Activated T-cell treated with anti-CD3 and anti-CD28 coated beads, Interleukin-2, amount 50 U/mL, for 24 hours (primary cell): ENCODE results near the gene KRT17.
"Not testable (repeated sequence)": the region's sequence is repeated elsewhere in the genome, so short reads cannot be mapped to it uniquely, and the experiment has no call there.

ENCODE experiments used
- DNase-seq: peaks from one replicate; pipeline ENCODE4 v3.0.0-alpha.2; 2020
- H3K27ac Mint-ChIP-seq: 2 replicates; pipeline ENCODE4 v1.8.0; 2020; ENCODE audit warnings: mild to moderate bottlenecking, mixed read lengths
- H3K27me3 Mint-ChIP-seq: 2 replicates; pipeline ENCODE4 v1.8.0; 2020; ENCODE audit warnings: mixed read lengths
- H3K36me3 Mint-ChIP-seq: 2 replicates; pipeline ENCODE4 v1.8.0; 2020; ENCODE audit warnings: low read depth, mixed read lengths
- H3K4me1 Mint-ChIP-seq: 2 replicates; pipeline ENCODE4 v1.8.0; 2020; ENCODE audit warnings: low read depth, mixed read lengths
- H3K4me3 Mint-ChIP-seq: 2 replicates; pipeline ENCODE4 v1.8.0; 2020; ENCODE audit warnings: mild to moderate bottlenecking, moderate library complexity, mixed read lengths
- H3K9me3 Mint-ChIP-seq: 2 replicates; pipeline ENCODE4 v1.8.0; 2020; ENCODE audit warnings: mixed read lengths

Gene KRT17

GRCh38 chr17:41610965-41611640, 13.3 kb downstream of the KRT17 start:
- no peak for DNase-seq
- Mint-ChIP-seq H3K27me3 (peaks cover 33% of the 10 kb centered on the region), H3K27ac (no peak overlapping the region), H3K9me3 (peaks cover 11% of the 10 kb centered on the region), H3K4me1 (no peaks in the 10 kb centered on the region), H3K36me3 (no peaks in the 10 kb centered on the region), H3K4me3 (no peak overlapping the region)

- H3K36me3 Mint-ChIP-seq, DNase-seq, H3K4me1 Mint-ChIP-seq, H3K27ac Mint-ChIP-seq, H3K4me3 Mint-ChIP-seq: not testable (repeated sequence)
- Mint-ChIP-seq H3K27me3 (peaks cover 35% of the 10 kb centered on the region), H3K9me3 (peaks cover 15% of the 10 kb centered on the region)
Measured at GRCh38 chr17:41610061-41610517, 14.3 kb downstream of the KRT17 start.

- H3K27ac Mint-ChIP-seq, H3K36me3 Mint-ChIP-seq, H3K4me1 Mint-ChIP-seq, H3K4me3 Mint-ChIP-seq, DNase-seq: not testable (repeated sequence)
- H3K9me3 Mint-ChIP-seq, result peaks cover 15% of the 10 kb centered on the region
- H3K27me3 Mint-ChIP-seq, result peaks cover 54% of the 10 kb centered on the region
Measured at GRCh38 chr17:41606930-41607329, 17.4 kb downstream of the KRT17 start.

- Mint-ChIP-seq H3K9me3 (peaks cover 13% of the 10 kb centered on the region), H3K27me3 (peaks cover 41% of the 10 kb centered on the region), H3K36me3 (no peaks in the 10 kb centered on the region), H3K4me1 (no peaks in the 10 kb centered on the region), H3K27ac (no peak overlapping the region), H3K4me3 (no peak overlapping the region)
- no peak for DNase-seq
Measured at GRCh38 chr17:41602524-41602923, 21.9 kb downstream of the KRT17 start.

GRCh38 chr17:41600318-41600717, 24.1 kb downstream of the KRT17 start:
- Mint-ChIP-seq H3K9me3 (no peaks in the 10 kb centered on the region), H3K4me1 (no peaks in the 10 kb centered on the region), H3K27me3 (peaks cover 27% of the 10 kb centered on the region), H3K4me3 (no peak overlapping the region), H3K36me3 (no peaks in the 10 kb centered on the region), H3K27ac (no peak overlapping the region)
- DNase-seq, result no peak

- Mint-ChIP-seq H3K36me3 (no peaks in the 10 kb centered on the region), H3K4me3 (no peak overlapping the region), H3K27me3 (peaks cover 26% of the 10 kb centered on the region), H3K27ac (no peak overlapping the region), H3K9me3 (no peaks in the 10 kb centered on the region), H3K4me1 (no peaks in the 10 kb centered on the region)
- no peak for DNase-seq
Measured at GRCh38 chr17:41599680-41600079, 24.7 kb downstream of the KRT17 start.

- no peak overlapping the region for H3K4me3 Mint-ChIP-seq
- DNase-seq, result no peak
- peaks cover 17% of the 10 kb centered on the region for H3K27me3 Mint-ChIP-seq
- no peak overlapping the region for H3K27ac Mint-ChIP-seq
- no peaks in the 10 kb centered on the region for H3K9me3 Mint-ChIP-seq
- no peaks in the 10 kb centered on the region for H3K36me3 Mint-ChIP-seq
- no peaks in the 10 kb centered on the region for H3K4me1 Mint-ChIP-seq
Measured at GRCh38 chr17:41595585-41595984, 28.8 kb downstream of the KRT17 start.

GRCh38 chr17:41594363-41594915, 29.9 kb downstream of the KRT17 start:
- no peak overlapping the region for H3K27ac Mint-ChIP-seq
- DNase-seq, result no peak
- no peaks in the 10 kb centered on the region for H3K36me3 Mint-ChIP-seq
- H3K27me3 Mint-ChIP-seq, result peaks cover 21% of the 10 kb centered on the region
- no peaks in the 10 kb centered on the region for H3K4me1 Mint-ChIP-seq
- H3K4me3 Mint-ChIP-seq, result no peak overlapping the region
- no peaks in the 10 kb centered on the region for H3K9me3 Mint-ChIP-seq

- Mint-ChIP-seq H3K27ac (no peak overlapping the region), H3K9me3 (no peaks in the 10 kb centered on the region), H3K4me3 (no peak overlapping the region)
Measured at GRCh38 chr17:41593306-41593981, 30.9 kb downstream of the KRT17 start.

GRCh38 chr17:41592601-41593305, 31.6 kb downstream of the KRT17 start:
- H3K9me3 Mint-ChIP-seq, result no peaks in the 10 kb centered on the region
- H3K27ac Mint-ChIP-seq, result no peak overlapping the region
- H3K36me3 Mint-ChIP-seq, result no peaks in the 10 kb centered on the region

More at GRCh38 chr17:41593306-41593981, 30.9 kb downstream of the KRT17 start:
- no peaks in the 10 kb centered on the region for H3K4me1 Mint-ChIP-seq
- peaks cover 26% of the 10 kb centered on the region for H3K27me3 Mint-ChIP-seq
- no peak for DNase-seq
- no peaks in the 10 kb centered on the region for H3K36me3 Mint-ChIP-seq

GRCh38 chr17:41589301-41589700, 35.1 kb downstream of the KRT17 start:
- Mint-ChIP-seq H3K36me3 (no peaks in the 10 kb centered on the region), H3K9me3 (no peaks in the 10 kb centered on the region), H3K27ac (no peak overlapping the region), H3K4me3 (no peak overlapping the region), H3K27me3 (peaks cover 25% of the 10 kb centered on the region), H3K4me1 (no peaks in the 10 kb centered on the region)
- DNase-seq, result no peak

More at GRCh38 chr17:41592601-41593305, 31.6 kb downstream of the KRT17 start:
- peaks cover 26% of the 10 kb centered on the region for H3K27me3 Mint-ChIP-seq
- no peak for DNase-seq
- H3K4me1 Mint-ChIP-seq, result no peaks in the 10 kb centered on the region
- no peak overlapping the region for H3K4me3 Mint-ChIP-seq

- no peaks in the 10 kb centered on the region for H3K4me1 Mint-ChIP-seq
- no peak overlapping the region for H3K4me3 Mint-ChIP-seq
- H3K27me3 Mint-ChIP-seq, result peaks cover 30% of the 10 kb centered on the region
- DNase-seq, result no peak
- H3K36me3 Mint-ChIP-seq, result no peaks in the 10 kb centered on the region
- H3K27ac Mint-ChIP-seq, result no peak overlapping the region
- no peaks in the 10 kb centered on the region for H3K9me3 Mint-ChIP-seq
Measured at GRCh38 chr17:41588126-41588810, 36.1 kb downstream of the KRT17 start.

- Mint-ChIP-seq H3K27ac (no peak within 1 kb of the TSS), H3K36me3 (no peaks in the 10 kb centered on the region), H3K9me3 (no peaks in the 10 kb centered on the region), H3K4me3 (no peak within 1 kb of the TSS), H3K4me1 (no peaks in the 10 kb centered on the region), H3K27me3 (peaks cover 29% of the 10 kb centered on the region)
- DNase-seq, result no peak
Measured at GRCh38 chr17:41586863-41587495, 37.4 kb downstream of the KRT17 start, which contains the start of gene KRT14. Gene KRT14 (minus strand): TSS chr17:41586895. CDS start chr17:41586834, 61 bp downstream.
